Stimulated activated effector memory CD8-positive, alpha-beta T cell treated with anti-CD3 and anti-CD28 coated beads, Interleukin-12 subunit alpha, Interleukin-12 subunit beta, amount 100 ng/mL, for 72 hours (primary cell): Measurements from ENCODE around the gene FBXL19.

Experiments
- ATAC-seq: fragments of 150-1000 bp; cut with Tn5 transposase; 2 replicates; pipeline ENCODE4 v1.10.0; 2021
- DNase-seq, 2 donors: peaks; one replicate each; pipeline ENCODE4 v3.0.0; 2021 to 2022; ENCODE audit warnings: low spot score in 2 of 2
- H3K27ac Mint-ChIP-seq: one replicate; pipeline ENCODE4 v1.8.0; 2022; ENCODE audit warnings: mild to moderate bottlenecking, mixed read lengths
- H3K36me3 Mint-ChIP-seq: one replicate; pipeline ENCODE4 v1.8.0; 2022; ENCODE audit warnings: mild to moderate bottlenecking, mixed read lengths
- H3K4me1 Mint-ChIP-seq: one replicate; pipeline ENCODE4 v1.8.0; 2022; ENCODE audit warnings: mixed read lengths
- H3K4me3 Mint-ChIP-seq: one replicate; pipeline ENCODE4 v1.8.0; 2022; ENCODE audit warnings: mild to moderate bottlenecking, mixed read lengths
- H3K9me3 Mint-ChIP-seq: one replicate; pipeline ENCODE4 v1.8.0; 2022; ENCODE audit warnings: mixed read lengths

Gene FBXL19

GRCh38 chr16:30957456-30958174 lies 34.2 kb downstream of the FBXL19 start, which contains the start of gene SETD1A:
TSS of gene SETD1A (plus strand) at chr16:30957754. CDS start at chr16:30958732, 978 bp downstream.
- Mint-ChIP-seq H3K4me1 (peaks cover 39% of the 10 kb centered on the region), H3K4me3 (peak within 1 kb of the TSS; percentile 89), H3K27ac (peak within 1 kb of the TSS; percentile 99), H3K9me3 (no peaks in the 10 kb centered on the region), H3K36me3 (peaks cover 55% of the 10 kb centered on the region)
- DNase-seq (peak; percentile 92 to 98), ATAC-seq (peak; percentile 91)

DNA sequence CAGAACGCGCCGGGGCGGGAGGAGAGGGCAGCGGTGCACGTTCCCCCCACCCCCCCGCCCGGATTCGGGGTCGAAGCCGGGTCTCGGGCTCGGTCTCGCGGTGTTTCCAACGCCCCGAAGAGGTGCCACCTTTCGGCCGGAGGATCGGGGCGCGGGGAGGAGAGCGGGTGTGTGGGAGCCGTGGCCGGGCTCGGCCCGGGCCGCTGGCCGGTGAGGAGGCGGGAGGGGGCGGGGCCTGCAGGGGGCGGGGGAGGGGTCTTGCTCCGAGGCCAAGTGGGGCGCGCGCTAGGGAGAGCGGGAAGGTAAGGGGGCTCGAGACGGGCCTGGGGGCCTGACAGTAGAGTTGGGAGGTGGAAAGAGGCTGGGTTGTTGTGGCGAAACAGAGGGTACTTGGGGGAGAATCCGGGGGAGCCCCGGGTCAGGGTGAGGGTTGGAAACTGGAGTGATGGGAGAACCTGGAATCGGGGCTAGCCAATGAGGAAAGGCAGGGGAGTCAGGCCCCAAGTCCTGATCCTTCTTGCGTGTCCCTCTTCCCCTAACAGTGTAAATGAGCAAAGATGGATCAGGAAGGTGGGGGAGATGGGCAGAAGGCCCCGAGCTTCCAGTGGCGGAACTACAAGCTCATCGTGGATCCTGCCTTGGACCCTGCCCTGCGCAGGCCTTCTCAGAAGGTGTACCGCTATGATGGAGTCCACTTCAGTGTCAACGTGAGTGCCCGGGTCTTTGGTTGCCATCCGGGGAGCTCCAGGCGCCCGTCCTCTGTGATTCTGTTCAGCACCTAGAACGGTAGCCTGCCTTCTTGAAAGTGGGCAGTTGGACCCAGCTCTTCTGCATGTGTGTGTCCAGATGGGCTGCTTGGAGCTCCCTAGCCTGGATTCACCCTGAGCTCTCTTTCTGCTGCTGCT lies 35.1 kb downstream of the FBXL19 start:
- ATAC-seq (no peak), DNase-seq (no peak)
- Mint-ChIP-seq H3K36me3 (peaks cover 63% of the 10 kb centered on the region), H3K27ac (peak overlapping the region; percentile 94), H3K4me1 (peaks cover 37% of the 10 kb centered on the region), H3K9me3 (no peaks in the 10 kb centered on the region), H3K4me3 (peak overlapping the region; percentile 89)

- peaks cover 35% of the 10 kb centered on the region for H3K4me1 Mint-ChIP-seq
- ATAC-seq = no peak
- peaks cover 93% of the 10 kb centered on the region for H3K36me3 Mint-ChIP-seq
- no peak overlapping the region for H3K27ac Mint-ChIP-seq
- DNase-seq = no peak
- no peak overlapping the region for H3K4me3 Mint-ChIP-seq
- no peaks in the 10 kb centered on the region for H3K9me3 Mint-ChIP-seq
Observed at GRCh38 chr16:30961384-30961783, 38.0 kb downstream of the FBXL19 start.

DNA sequence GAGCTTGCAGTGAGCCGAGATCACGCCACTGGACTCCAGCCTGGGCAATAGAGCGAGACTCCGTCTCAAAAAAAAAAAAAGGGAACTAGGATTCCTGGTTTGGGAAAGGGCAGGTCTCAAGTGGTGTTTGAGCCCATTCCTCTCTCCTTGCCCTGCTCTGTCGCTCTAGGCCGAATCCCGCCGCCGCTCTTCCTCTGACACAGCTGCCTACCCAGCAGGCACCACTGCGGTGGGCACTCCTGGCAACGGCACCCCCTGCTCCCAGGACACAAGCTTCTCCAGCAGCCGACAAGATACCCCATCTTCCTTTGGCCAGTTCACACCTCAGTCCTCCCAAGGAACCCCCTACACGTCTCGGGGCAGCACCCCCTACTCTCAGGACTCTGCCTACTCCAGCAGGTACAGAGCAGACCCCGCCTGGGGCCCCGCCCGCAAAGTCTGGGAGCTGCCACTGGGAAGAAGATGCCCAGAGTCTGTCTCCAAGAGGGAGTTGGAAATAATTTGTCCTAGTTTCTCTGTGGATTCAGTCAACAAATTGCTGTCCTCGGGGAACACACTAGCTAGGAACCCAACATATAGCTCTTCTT lies 40.6 kb downstream of the FBXL19 start:
- peaks cover 98% of the 10 kb centered on the region for H3K36me3 Mint-ChIP-seq
- no peak for DNase-seq
- peak overlapping the region; percentile 65 for H3K27ac Mint-ChIP-seq
- H3K4me3 Mint-ChIP-seq = no peak overlapping the region
- no peak for ATAC-seq
- H3K9me3 Mint-ChIP-seq = no peaks in the 10 kb centered on the region
- peaks cover 25% of the 10 kb centered on the region for H3K4me1 Mint-ChIP-seq

DNA sequence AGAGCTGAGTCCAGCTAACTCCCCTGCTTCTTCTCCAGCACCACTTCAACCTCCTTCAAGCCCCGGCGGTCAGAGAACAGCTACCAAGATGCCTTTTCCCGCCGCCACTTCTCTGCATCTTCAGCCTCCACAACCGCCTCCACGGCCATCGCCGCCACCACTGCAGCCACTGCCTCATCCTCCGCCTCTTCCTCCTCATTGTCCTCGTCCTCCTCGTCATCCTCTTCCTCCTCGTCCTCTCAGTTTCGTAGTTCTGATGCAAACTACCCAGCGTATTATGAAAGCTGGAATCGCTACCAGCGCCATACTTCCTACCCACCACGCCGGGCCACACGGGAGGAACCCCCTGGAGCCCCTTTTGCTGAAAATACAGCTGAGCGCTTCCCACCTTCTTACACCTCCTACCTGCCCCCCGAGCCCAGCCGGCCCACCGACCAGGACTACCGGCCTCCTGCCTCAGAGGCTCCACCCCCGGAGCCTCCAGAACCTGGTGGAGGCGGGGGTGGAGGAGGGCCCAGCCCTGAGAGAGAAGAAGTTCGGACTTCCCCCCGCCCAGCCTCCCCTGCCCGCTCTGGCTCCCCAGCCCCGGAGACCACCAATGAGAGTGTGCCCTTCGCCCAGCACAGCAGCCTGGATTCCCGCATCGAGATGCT lies 41.3 kb downstream of the FBXL19 start:
- Mint-ChIP-seq H3K4me3 (no peak overlapping the region), H3K4me1 (peaks cover 18% of the 10 kb centered on the region), H3K27ac (peak overlapping the region; percentile 65), H3K9me3 (no peaks in the 10 kb centered on the region), H3K36me3 (peaks cover 98% of the 10 kb centered on the region)
- DNase-seq = no peak
- ATAC-seq = no peak

DNA sequence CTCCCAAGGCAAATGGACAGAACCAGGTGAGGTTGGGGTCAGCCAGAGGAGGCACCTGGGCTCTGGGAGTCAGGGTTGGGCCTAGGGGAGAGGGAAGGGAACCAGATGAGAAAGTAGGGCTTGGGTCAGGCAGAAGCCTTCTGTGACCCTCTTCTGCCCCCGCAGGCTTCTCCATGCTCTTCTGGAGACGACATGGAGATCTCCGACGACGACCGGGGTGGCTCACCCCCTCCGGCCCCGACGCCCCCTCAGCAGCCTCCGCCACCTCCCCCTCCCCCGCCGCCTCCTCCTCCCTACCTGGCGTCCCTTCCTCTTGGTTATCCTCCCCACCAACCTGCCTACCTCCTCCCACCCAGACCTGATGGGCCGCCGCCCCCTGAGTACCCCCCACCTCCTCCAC lies 42.1 kb downstream of the FBXL19 start:
- H3K27ac Mint-ChIP-seq = peak overlapping the region; percentile 65
- H3K4me3 Mint-ChIP-seq = no peak overlapping the region

GRCh38 chr16:30966033-30966619 lies 42.8 kb downstream of the FBXL19 start:
- no peak overlapping the region for H3K4me3 Mint-ChIP-seq
- no peak for ATAC-seq

More for the DNA sequence above, 42.1 kb downstream of the FBXL19 start:
- no peak for ATAC-seq
- Mint-ChIP-seq H3K36me3 (peaks cover 98% of the 10 kb centered on the region), H3K4me1 (peaks cover 10% of the 10 kb centered on the region), H3K9me3 (no peaks in the 10 kb centered on the region)
- no peak for DNase-seq

DNA sequence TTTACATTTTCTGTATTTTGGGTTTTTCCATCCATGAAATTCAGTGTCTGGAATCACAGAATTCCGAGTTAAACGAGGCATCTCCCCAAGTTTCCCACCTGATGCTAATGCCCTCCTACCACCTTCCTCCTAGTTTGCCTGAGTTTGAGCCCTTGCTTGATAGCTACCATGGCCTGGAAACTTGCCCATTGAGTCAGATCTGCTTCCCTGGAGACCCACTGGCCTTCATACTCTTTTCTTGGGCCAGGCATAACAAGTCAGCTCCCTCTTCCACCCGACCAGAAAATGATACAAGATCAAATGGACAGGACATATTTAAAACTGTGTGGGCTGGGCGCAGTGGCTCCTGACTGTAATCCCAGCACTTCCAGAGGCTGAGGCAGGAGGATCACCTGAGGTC lies 44.4 kb downstream of the FBXL19 start:
- Mint-ChIP-seq H3K36me3 (peaks cover 98% of the 10 kb centered on the region), H3K9me3 (no peaks in the 10 kb centered on the region), H3K4me3 (no peak overlapping the region), H3K4me1 (peaks cover 18% of the 10 kb centered on the region), H3K27ac (no peak overlapping the region)
- DNase-seq = no peak
- ATAC-seq = no peak

More at GRCh38 chr16:30966033-30966619, 42.8 kb downstream of the FBXL19 start:
- H3K4me1 Mint-ChIP-seq = peaks cover 12% of the 10 kb centered on the region
- peak overlapping the region; percentile 90 for H3K27ac Mint-ChIP-seq
- no peak for DNase-seq
- peaks cover 98% of the 10 kb centered on the region for H3K36me3 Mint-ChIP-seq
- H3K9me3 Mint-ChIP-seq = no peaks in the 10 kb centered on the region

GRCh38 chr16:30969246-30969842 lies 46.0 kb downstream of the FBXL19 start:
- DNase-seq (no peak), ATAC-seq (no peak)
- H3K4me1 Mint-ChIP-seq = peaks cover 29% of the 10 kb centered on the region
- H3K9me3 Mint-ChIP-seq = no peaks in the 10 kb centered on the region
- H3K27ac Mint-ChIP-seq = no peak overlapping the region
- no peak overlapping the region for H3K4me3 Mint-ChIP-seq
- peaks cover 98% of the 10 kb centered on the region for H3K36me3 Mint-ChIP-seq

- ATAC-seq (no peak), DNase-seq (no peak)
- Mint-ChIP-seq H3K36me3 (peaks cover 98% of the 10 kb centered on the region), H3K27ac (peak overlapping the region; percentile 66), H3K4me1 (peaks cover 33% of the 10 kb centered on the region), H3K9me3 (no peaks in the 10 kb centered on the region), H3K4me3 (no peak overlapping the region)
Observed at GRCh38 chr16:30971298-30971697, 47.9 kb downstream of the FBXL19 start.

GRCh38 chr16:30972872-30973271 lies 49.5 kb downstream of the FBXL19 start:
- H3K36me3 Mint-ChIP-seq = peaks cover 98% of the 10 kb centered on the region
- peak overlapping the region; percentile 55 for H3K27ac Mint-ChIP-seq
- H3K9me3 Mint-ChIP-seq = no peaks in the 10 kb centered on the region
- H3K4me1 Mint-ChIP-seq = peaks cover 41% of the 10 kb centered on the region
- ATAC-seq (no peak), DNase-seq (no peak)
- no peak overlapping the region for H3K4me3 Mint-ChIP-seq

GRCh38 chr16:30974348-30974747 lies 51.0 kb downstream of the FBXL19 start:
- H3K27ac Mint-ChIP-seq = peak overlapping the region; percentile 33
- peaks cover 97% of the 10 kb centered on the region for H3K36me3 Mint-ChIP-seq
- H3K4me1 Mint-ChIP-seq = peaks cover 41% of the 10 kb centered on the region
- ATAC-seq (no peak), DNase-seq (no peak)
- H3K4me3 Mint-ChIP-seq = no peak overlapping the region
- H3K9me3 Mint-ChIP-seq = no peaks in the 10 kb centered on the region

GRCh38 chr16:30976486-30976885 lies 53.1 kb downstream of the FBXL19 start:
- H3K9me3 Mint-ChIP-seq = no peaks in the 10 kb centered on the region
- no peak for ATAC-seq
- DNase-seq = no peak
- H3K4me3 Mint-ChIP-seq = no peak overlapping the region
- H3K27ac Mint-ChIP-seq = peak overlapping the region; percentile 86
- H3K36me3 Mint-ChIP-seq = peaks cover 92% of the 10 kb centered on the region
- peaks cover 35% of the 10 kb centered on the region for H3K4me1 Mint-ChIP-seq

GRCh38 chr16:30977502-30977901 lies 54.1 kb downstream of the FBXL19 start:
- Mint-ChIP-seq H3K36me3 (peaks cover 92% of the 10 kb centered on the region), H3K27ac (peak overlapping the region; percentile 86), H3K4me3 (no peak overlapping the region), H3K9me3 (no peaks in the 10 kb centered on the region), H3K4me1 (peaks cover 37% of the 10 kb centered on the region)
- DNase-seq = no peak
- no peak for ATAC-seq
